Left kidney (tissue), 2 donors: ENCODE data around the gene MAPKBP1. TPM values are rescaled to one million over a fixed set of nuclear protein-coding genes. Genes with fewer than 3 reads are reported as not detected.

ENCODE experiments used
- DNase-seq: peaks from one replicate; pipeline ENCODE4 v3.0.0-alpha.2; 2013
- polyA plus RNA-seq: library from polyadenylated mRNA; unstranded; fragments of 120-200 nt; gene quantifications from one replicate; pipeline ENCODE4 v1.2.1, GENCODE V29; 2013; ENCODE audit not compliant: insufficient read length

MAPKBP1 gene
- polyA plus RNA-seq, 1 donor, result 19.7 TPM

DNA sequence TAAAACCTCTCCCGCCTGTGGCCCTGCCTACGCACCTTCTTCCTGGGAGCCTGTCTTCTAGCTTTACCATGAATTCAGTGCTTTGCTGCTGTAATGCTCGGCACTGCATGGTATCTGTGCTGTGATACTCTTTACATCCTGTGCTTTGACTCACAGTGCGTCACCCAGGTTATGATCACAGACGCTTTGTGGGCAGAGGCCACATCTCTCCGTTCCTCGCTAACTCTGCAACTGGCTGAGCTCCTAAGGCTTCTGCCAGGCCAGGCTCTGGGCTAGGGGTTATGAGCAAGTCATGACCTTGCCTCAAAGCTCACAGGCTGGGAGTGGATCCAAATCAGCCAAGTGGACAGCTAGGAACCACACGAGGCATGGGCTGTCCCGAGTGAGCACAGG is 96.4 kb downstream of the MAPKBP1 start:
- DNase-seq, result no peak

DNA sequence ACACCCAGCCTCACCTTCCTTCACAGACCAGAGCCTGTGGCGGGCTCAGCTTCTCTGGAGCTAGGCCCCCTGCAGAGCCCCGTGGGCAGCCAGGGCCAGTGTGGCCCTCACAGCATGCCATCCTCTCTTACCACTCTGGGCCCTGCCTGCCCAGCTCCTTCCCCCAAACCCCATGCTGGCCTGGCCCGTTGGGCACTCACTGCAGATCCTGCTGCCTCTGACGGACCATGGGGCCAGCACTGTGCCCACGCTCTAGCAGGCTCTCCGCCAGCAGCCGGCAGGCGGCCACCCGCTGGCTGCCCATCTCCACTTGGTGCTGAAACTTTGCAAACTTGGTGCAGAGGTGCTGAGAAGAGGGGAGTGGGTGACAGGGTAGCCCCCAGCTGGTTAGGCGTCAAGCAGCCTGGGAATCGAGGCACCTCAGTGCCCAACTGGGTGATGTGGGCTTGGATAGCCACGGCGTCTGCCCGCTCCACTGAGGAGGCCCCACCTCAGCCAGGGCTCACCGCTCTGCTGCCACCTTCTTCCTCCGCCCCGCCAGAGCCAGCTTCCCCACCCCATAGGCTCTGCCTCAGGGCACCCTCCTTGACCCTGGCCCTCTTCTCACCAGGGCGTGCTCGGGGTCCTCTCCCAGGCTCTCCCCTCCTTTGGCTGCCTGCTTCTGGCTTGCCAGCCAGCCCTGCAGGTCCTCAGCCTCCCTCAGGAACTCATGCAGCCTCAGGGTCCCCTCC is 97.1 kb downstream of the MAPKBP1 start:
- DNase-seq, result no peak

- no peak for DNase-seq
These were observed 98.0 kb downstream of the MAPKBP1 start for GRCh38 chr15:41872166-41872747.

- no peak for DNase-seq
These were observed 99.4 kb downstream of the MAPKBP1 start for GRCh38 chr15:41873711-41874110.

GRCh38 chr15:41874736-41875135 is 100.5 kb downstream of the MAPKBP1 start:
- no peak for DNase-seq

DNA sequence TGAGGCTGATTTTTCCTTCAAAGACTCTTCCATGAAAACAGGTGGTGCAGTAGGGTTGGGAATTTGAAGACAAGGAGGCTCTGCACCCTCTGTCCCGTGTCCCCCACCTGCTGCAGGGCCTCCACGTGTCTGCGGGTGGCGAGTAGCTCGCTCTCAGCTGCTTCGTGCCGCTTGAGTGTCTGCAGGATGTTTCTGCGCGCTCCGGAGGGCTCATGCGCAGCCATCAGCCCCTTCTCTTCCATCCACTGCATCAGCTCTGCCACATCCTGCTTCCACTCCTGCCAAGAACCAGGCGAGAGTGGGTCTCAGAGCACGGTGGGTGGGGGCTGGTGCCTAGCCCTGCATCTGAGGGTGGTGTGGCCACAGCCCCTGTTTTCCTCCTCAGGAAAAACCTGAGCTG is 101.7 kb downstream of the MAPKBP1 start:
- DNase-seq, result no peak

GRCh38 chr15:41876689-41877088 is 102.4 kb downstream of the MAPKBP1 start:
- no peak for DNase-seq

Other genes starting within 250 kb of the MAPKBP1 start
- 40.6 TPM for gene RPAP1, start 230.2 kb upstream of the MAPKBP1 start, polyA plus RNA-seq
- 131 TPM for gene TYRO3, start 215.3 kb upstream of the MAPKBP1 start, polyA plus RNA-seq
- gene MGA, start 114.1 kb upstream of the MAPKBP1 start, polyA plus RNA-seq, result 47.4 TPM
- gene JMJD7, start 53.6 kb downstream of the MAPKBP1 start, polyA plus RNA-seq, result 13.6 TPM
- gene PLA2G4B, start 64.4 kb downstream of the MAPKBP1 start, polyA plus RNA-seq, result 16.4 TPM
- gene SPTBN5, start 119.6 kb downstream of the MAPKBP1 start, polyA plus RNA-seq, result 2.8 TPM
- 13.2 TPM for gene EHD4, start 198.1 kb downstream of the MAPKBP1 start, polyA plus RNA-seq
- not detected for gene PLA2G4E, start 246.6 kb downstream of the MAPKBP1 start, polyA plus RNA-seq